Astrocyte of the hippocampus (primary cell): ENCODE measurements around the gene ZDHHC13.

Source experiments
- DNase-seq: peaks from one replicate; pipeline ENCODE4 v3.0.0; 2011; ENCODE audit warnings: low read depth, low spot score

ZDHHC13 gene

DNA sequence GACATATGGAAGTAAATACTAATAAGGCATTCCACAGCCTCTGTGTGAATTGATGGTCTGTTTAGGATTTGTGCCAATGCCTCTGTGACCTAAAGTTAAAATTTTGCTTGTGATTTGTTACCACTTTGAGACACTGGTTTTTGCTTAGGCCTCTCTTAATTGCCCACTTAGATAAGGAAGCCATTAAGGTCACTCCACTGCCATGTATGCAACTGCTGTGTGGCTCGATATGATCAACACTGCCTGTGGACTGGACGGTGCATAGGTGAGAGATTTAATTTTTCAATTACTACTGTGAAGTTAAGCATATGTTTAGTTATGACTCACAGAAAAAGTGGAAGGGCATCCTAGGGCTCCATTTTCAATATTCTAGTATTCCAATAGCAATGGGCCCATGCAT, 47.9 kb downstream of the ZDHHC13 start:
- DNase-seq: no peak

DNA sequence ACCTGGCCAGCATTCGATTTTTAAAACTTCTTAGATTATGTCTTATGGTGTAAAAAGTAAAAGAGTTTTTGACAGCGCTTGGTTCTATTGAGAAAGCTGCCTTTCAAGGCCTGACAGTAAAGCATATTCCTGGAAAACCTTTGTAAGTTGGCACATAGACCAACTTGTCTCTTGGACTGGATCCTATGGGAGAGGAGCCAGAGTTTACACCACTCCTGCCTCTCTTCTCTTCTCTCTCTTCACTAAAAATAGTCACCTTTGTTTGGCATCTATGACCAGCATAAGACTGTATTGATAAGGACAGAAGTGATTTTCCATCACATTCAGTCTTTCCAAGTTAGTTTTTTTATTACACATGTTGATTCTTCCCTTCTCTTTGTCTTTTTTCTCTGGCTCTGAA, 51.1 kb downstream of the ZDHHC13 start:
- DNase-seq: no peak

DNA sequence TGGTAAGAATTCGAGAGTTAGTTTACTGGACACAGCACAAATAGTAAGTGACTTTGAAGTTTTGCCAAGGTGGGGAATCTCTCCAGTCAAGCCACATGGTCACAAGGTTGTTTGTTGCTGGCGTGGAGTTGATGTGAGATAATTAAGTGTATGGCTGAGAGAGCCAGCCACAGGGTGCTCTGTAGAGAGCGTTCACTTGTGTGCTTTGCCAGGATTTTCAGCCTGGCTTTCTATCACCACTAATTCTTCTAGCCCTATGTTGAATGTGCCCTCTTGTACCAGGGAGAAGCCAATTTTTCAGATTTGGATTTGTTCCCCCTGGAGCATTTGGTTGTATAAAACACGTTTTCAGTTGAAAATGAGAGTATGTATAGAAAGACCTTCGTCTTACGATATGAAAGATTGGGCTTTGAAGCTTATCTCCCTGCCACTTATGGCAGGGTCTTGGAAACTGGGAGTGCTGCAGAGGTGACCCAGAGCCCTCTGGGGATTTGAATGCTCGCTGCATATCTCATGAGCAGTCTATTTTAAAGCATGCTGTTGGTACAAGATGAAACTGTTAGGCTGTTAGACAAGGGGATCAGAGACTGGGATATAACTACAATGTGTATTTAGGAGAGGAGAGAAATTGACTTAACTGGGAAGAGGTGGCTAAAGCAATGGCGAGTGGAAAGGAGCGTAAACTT, 56.2 kb downstream of the ZDHHC13 start:
- no peak for DNase-seq

DNA sequence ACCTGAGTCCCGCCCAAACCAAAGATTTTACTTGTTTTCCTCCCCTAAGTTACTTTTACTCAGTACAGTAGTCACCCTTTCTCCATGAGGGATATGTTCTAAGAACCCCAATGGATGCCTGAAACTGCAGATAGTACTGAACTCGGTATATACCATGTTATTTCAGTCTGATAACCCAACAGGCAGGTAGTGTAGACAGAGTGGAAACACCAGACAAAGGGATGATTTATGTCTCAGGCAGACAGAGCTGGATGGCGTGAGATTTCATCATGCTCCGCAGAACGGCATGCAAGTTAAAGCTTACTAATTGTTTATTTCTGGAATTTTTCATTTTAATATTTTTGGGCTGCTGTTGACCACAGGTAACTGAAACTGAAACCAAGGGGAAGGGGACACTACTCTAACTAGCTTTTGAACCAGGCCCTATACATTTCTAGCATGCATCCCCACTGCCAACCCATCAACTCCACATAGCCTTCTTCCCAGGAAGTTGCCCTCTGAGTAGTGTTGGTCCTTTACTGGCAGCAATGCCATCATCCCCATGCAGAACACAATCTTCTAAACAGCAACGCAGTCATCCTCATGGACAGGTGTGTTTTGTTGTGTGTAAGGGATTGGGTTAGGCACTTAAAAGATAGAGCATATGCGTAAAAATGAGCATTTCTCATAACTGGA, 57.1 kb downstream of the ZDHHC13 start:
- no peak for DNase-seq

DNA sequence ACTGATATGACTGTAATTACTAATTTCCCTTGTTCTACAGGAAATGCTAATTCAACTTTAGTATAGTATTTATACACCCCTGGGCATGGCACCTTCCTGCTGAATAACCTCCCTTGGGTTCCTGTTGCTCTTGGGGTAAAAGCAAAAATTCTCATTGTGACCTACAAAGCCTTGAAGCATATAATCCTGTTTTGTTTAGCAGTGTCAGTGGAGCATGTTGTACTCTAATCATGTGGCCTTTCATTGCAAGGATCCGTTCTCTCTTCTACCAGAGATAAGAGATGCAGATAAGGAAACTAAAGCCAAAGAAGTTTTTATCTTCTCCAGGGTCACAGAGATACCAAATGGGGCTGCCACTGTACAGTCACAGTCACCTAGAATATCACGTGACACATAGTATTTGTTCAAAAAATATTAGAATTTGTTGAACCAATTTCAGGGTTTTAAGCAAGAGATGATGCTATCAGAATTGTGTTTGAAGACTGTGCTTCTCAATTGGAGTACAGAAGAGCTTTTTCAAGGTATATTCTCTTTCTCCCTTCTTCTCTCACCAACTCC, 59.7 kb downstream of the ZDHHC13 start:
- no peak for DNase-seq

DNA sequence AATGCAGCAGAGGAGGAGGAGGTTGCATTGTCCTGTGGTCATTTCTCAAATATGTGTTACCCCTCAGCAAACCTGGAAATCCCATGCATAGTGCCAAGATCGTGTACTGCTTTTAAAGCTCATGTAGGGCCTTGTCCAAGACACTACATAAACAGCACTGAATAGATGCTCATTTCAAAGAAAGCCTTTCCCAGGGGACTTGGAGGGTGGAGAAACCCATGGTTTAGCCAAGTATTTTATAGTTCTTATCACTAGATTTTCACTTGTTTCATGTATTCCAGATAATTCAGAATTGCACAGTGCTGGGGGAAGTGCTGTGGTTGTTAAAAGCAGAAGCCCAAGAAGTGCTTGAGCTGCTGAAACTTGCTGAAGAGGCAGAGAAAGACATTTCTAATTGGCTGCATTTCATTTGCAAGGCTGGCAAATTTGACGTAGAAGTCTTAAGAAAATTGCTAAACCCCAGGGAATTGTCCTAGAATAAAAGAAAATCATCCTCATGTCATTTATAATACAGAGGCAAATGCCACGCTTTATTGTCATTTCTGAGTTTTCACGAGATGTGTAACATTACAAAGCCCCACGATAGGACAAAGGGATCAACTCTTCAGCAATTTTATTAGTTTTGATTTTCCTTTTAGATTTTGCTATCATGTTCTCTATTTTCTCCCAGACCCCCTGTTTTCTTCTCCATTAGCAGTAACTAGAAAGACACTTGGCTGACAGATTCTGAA, 64.7 kb downstream of the ZDHHC13 start:
- DNase-seq: no peak

DNA sequence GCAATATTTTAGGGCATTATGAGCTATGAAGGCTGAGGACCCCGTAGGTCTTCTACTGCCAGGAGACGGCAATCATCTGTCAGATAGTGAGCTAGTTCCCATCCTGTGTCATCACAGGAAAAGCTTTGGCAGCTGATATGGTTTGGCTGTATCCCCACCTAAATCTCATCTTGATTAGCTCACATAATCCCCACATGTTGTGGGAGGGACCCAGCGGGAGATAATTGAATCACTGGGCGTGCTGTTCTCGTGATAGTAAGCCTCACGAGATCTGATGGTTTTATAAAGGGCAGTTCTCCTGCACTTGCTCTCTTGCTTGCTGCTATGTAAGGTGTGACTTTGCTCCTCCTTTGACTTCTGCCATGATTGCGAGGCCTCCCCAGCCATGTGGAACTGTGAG, 66.7 kb downstream of the ZDHHC13 start:
- DNase-seq: no peak

DNA sequence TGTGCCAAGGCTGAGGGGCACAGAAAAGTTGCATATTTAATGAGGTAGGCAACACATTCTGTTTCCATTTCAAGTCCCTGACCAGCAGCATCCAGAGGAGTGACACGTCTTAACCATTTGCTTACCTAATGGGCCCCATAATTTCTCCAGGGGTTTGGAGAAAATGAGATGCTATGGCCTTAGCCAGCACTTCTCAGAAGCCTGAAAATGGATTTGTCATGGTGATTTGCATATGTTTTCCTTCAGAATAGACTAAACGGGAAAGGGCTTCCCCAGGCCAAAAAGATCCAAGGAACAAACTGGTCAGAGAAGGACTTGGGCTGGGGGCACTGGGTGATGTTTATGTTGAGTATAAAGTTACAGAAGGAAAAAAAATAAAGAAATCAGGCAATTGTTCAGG, 68.1 kb downstream of the ZDHHC13 start:
- DNase-seq: no peak

DNA sequence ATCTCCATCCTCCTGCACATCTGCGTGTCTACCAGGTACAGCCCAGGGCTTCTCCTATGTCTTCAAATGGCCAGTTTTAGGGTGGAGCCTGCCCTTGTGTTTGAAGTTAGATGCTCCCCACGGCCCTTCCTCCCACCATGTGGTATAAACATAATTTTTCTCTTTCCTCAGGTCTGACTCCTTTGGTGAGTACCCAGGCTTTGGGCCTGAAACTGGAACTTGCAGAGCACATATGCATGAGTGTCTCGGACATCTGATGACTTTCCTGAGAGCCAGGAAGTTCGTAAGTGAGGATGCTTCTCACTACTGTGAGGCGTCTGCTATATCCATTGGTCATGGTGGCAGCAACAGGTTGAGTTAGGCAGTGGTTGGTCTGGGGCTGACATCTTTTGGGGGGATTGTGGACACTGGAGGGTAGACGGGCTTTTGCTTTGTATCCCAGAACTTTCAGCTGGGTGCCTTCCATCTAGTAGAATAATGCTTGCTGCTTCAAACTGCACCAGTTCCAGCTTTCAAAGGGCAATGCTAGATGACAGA, 68.6 kb downstream of the ZDHHC13 start:
- DNase-seq: no peak

DNA sequence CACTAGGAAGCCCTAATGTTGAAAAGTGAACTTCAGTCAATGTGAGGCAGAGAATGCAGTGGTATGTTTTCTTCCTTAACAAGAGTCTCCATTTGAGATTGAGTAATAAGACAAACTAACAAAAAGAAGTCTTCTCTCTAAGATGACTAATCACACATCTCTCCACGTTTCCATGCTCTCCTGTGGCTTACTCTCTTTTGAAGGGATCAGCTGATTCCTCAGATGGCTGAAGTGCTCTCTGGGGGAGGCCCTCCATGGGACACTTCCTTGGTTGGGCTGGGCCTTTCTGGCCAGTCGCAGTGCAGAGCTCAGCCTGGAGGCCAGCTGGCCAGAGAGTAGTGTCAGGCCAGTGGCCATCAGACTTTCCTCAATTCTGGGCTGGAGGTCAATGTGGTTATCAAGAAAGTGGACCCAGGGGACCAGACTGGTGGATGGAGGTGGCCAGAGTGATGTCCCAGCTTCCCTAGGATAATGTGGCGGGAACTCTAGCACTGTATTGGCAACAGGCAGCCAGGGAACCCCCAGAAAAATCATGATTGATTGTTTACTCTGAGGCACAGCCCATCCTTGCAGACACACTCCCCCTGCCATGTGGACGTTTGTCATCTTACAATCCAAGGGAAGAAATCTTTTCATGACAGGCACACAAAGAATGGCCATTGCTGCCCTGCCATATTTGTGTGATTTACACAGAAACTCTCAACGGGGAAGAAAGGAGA, 70.3 kb downstream of the ZDHHC13 start:
- DNase-seq: no peak

DNA sequence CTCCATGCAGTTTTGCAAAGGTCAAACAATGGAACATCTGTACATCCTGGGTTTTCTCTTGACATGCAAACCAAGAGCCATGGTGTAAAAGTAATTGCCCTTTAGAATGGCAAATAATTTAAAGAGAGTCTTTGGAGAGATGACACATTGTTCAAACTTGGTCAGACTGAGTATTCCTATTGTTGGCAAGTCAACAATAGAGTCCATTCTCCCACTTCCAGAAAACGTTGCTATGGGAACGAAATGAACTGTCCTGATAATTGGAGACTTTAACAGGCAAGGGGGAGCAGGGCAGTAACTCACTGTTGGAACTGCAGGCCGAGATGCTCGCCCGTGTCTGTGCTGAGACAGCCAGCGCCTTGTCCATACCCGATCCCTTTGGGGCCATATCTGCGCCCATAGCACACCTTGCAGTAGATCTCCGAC, 70.9 kb downstream of the ZDHHC13 start:
- no peak for DNase-seq

DNA sequence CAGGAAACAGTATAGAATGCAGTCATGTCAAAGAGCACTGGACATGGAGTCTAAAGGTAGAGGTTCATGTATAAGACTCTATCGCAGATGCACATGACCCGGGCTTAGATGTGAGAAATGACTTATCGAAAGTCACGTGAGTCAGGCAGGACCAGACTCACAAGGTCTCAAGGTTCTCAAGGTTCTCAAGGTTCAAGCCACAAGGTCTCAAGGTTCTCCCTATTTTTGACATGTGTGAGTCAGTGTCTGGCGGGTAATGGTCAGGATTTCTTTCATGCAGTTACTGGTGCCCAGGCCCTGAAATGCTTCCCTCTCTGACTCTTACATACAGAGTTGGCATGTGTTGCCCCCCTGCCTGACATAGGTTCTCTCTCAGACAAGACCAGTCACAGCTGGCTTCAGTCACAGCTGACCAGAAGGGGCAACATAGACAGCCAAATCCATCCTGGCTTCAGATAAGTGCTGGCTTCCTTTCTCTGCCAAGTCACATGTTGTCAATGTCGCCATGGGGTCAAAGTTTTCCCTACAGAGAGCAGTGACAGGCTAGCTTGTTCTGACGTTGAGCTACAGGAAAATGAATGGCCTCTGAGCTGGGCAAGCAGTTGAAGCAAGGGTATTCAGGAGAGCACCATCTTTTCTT, 74.7 kb downstream of the ZDHHC13 start:
- DNase-seq: no peak

DNA sequence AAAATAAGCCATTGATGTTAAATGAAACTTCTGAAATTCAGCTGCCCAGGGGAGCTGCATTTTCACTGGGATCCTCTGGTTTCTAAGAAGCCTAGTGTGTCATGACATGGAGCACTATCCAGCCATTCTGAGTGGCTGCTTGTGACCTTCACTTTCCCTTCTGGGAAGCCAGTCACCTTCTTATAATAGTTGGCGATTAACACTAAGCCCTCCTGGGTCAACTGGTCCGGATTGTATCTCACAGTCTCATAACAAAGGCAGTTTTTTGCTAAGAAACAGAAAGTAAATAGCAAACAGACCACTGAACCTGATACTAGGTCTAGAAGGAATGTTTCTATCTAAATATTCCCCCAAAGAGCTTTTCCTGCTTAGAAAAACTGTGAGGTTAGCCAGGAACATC, 76.9 kb downstream of the ZDHHC13 start:
- DNase-seq: peak; percentile 27

DNA sequence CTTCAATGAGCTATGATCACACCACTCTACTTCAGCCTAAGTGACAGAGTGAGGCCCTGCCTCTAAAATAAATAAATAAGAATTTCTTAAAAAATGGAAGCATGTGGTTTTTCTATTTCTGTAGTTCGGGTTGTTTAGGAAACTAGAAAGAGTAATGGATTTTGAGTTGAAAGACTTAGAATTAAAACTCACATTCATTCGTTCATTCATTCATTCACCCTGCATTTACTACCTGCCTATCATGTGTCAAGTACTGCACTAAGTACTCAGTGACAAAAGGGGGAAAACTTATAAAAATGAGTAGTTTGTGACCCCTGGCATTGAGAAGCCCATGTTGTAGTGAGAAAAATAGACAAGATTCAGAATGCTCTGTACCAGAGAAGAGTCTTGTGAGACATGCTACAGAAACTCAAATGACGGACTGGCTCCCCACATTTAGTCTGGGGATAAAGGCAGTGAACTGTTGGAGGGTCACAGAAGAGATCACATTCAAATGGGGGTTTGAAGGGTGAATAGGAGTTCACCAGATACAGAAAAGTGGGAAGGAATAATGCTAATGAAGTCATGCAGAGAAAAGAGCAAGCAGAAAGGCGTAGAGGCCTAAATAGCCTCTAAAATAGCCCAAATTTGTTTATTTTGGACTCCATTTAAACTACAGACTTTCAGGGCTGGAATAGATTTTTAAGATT, 77.8 kb downstream of the ZDHHC13 start:
- no peak for DNase-seq

DNA sequence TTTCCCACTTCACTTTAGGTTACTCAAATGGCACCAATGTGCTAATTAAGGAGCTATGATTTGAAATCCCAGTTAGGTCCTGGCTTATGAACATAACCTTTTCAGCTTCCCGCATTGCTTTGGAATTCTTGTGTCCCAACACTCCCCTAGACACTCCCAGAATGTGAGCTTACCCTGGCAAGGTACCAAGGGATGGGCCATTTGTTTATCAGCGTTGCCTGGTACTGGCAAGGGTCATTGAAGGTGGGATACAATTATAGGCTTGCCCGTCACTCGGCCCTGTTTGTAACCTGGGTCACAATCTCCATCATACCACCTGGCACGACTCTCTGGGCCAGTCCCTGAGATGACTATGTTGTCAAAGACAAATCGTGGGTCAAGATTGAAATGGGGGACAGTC, 79.5 kb downstream of the ZDHHC13 start:
- no peak for DNase-seq

DNA sequence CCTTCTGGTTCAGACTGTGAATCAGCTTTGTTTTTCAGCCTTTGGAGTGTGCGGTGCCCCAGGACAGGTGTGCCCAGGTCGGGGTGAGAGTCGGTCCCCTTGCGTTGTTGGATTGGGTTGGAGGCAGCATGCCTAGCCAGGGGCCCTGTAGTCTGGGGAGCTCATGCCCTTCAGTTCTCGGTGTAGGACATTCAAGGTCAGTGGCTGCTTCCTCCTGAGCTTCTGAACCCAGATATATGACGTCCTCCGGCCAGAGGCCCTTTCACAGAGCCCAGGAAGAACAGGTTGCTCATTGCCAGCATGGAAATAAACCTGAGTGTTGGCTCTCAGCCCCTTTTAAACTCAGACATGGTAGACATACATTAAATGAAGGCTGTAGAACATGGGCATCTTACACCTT, 82.1 kb downstream of the ZDHHC13 start:
- no peak for DNase-seq

DNA sequence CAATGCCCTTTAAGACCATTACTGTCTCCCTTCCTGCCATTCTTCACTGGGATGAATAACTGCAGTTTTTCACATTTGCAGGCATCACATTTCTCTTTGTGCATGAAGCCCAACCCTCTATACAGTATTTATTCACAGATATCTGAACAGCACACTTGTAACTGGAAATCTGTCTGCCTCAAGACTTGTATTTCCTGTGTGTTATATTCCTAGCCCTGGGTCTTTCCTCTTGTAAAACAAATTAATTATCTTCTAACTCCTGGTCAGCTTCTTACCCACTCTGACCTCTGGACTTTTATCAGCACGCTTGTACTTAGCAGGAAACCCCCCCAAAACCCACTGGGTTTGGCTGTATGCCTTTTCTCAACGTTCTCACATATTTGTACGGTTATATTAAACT, 82.8 kb downstream of the ZDHHC13 start:
- DNase-seq: no peak

DNA sequence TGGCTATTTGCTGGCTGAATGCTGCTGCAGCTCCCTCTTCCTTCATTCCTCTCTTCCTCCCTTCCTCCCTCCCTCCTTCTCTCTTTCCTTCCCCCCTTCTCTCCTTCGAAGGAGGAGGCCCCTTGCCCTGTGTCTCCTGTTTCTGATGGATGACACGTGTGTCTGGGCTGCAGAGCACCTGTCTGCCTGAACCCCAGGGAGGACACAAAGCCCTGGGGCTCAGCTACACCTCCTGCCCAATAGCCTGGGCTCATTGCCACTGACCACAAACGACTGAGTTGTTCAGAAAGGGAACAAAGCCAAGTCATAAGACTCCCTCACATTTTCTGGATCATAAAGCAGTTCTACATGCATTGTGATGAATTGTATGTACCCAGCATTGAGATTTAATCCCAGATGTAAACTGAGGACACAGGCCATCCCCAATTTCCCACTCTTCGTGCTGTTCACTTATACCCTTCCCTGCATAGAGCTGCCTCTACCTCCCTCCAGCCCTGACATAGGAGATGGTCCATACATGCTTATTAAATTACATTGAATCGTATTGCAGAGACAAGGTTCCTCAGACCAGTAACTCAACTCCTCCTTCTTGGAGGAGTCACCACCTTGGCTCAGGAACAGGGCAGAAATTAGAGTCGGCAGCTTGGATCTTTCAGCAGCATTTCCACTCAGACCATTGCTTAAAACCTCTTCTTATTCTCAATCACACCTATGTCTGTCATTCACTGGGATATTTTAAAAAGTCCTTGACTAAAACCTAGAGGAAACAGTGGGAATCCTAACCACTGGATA, 83.6 kb downstream of the ZDHHC13 start:
- DNase-seq: peak; percentile 82

DNA sequence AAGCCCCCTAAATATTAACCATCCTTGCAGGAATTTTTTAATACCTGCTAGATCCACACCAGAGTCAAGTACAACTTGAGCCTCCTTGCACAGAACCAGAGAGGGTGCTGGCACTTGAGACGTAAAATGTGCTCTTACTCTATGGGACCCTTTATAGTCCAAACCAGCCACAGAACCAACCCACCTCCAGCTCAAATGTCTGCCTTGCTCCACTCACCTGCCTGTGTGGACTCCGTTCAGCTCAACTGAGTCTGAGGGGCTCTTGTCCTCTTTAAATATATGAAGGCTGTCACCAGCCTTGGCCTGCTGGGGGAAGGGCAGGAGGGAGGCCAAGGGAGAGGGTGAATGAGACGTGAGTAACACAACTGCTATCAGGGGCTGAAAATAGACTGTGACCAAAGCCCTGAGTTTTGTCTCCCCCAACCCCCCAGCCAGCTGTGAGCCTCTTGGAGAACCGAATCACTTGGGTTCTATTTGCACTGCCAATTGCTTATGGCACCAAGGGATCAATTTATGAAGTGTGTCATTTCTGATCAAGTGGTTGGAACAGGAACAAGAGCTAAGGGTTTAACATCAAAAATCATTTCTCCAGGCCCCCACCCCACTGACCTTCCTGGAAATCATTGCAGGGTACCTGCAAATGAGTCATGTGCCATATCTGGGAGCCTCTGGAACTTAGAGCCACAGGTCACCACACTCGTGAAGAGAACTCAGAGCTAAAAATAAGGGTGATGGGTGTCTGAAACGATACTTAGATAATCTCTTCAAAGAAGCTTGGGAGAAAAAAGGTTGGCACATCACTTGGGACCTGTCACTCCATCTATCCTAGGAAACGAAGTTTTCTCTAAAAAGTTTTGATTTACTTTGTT, 85.0 kb downstream of the ZDHHC13 start, which contains the start of gene CSRP3:
TSS of gene CSRP3 (minus strand) at position 247 of the 869 bp plus-strand sequence. CDS start 9,535 bp downstream, outside the sequence.
- DNase-seq: no peak
